Activated CD4-positive, alpha-beta T cell treated with anti-CD3 and anti-CD28 coated beads for 4 hours (primary cell): ENCODE measurements around the gene AHNAK2.

Experiments
- DNase-seq, 2 donors: peaks; one replicate each; pipeline ENCODE4 v3.0.0-alpha.2; 2020

The AHNAK2 gene

DNA sequence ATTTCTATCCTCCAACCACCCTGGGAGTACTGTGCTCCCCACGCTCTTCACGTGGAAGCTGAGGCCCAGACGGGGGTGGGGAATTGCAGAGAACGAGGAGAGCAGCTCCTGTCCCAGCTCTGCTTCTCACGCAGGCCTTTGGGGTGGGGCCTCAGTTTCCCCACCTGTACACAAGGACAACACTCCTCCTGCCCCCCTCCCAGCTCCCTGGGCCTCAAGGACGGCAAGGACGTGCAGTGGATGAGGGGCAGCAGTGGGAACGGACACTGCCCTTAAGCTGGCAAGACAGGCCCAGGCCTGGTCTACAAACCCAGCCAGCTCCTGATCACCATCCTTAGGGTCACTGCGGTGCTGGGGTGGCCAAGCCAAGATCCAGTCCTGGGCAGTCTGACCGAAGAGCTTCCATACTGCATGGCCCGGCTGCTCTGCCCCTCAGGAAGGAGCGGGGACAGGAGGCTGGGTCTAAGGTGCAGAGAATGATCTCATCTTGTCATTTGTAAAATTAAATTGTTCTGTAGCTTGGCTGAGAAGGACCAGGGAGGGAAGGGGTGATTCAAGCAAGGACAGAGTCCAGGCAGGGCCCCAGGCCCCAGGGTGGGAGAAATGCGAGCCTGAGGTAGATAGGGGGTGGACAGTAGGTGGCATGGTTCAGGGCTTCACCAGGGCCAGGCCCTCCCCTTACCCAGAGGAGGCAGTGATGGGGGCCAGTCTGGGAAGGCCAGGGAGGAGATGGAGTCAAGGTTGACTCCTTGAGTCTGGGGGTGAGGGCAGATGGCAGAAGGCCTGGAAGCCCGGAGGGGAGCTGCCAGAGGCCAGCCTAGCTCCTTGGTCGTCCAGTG, 6.1 kb upstream of the AHNAK2 start:
- DNase-seq, result no peak

DNA sequence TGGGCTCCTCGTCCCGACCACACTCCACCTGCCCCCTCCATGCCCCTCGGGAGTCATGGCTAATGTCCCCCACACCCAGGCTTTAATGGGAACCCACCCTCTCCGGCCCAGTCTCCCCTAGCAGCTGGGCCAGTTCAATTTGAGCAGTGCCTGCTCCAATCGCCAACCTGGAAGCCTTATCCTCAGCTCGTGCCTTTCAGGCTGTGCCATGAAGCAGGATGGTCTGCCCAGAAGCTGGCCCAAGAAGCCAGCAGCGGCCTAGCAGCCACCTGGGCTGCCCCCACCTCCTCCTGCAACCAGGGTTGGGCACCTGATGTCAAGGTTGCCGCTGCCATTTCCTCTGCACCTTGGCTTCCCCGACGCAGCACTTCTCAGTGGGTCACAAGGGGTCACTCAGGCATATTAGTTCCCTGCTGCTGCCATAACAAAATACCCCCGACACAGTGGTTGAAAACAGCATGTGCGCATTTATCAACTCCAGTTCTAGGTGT, 5.1 kb upstream of the AHNAK2 start:
- no peak for DNase-seq

DNA sequence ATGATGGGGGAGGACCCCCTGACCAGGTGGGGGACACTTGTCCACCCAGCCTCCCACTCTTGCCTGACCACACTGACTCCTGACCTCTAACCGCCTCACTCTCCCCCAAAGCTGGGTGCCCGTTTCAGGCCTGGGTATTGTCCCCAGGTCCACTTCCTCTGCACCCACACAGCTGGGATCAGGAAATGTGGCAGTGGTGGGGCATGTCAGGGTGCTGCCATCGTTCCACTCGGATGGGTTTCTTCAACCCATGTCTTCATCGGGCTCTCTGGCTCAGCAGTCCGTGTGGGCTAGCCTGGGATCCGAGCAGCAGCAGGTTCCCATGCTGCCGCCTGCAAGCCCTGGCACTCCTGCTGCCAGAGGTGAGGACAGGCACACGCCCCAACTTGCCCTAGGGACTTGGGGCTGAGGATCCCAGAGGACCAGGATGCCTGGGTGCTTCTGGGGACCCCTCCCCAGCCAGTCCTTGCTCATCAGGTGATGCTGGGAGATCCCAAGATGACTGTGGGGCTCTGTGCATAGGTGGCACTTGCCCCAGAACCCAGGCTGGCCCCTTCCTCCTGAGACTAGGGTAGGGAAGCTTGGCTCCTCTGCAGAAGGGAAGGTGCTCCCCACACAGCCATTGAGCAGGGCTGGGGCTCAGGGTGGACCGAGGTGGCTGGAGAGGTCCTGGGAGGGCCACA, 4.5 kb upstream of the AHNAK2 start:
- DNase-seq, result no peak

DNA sequence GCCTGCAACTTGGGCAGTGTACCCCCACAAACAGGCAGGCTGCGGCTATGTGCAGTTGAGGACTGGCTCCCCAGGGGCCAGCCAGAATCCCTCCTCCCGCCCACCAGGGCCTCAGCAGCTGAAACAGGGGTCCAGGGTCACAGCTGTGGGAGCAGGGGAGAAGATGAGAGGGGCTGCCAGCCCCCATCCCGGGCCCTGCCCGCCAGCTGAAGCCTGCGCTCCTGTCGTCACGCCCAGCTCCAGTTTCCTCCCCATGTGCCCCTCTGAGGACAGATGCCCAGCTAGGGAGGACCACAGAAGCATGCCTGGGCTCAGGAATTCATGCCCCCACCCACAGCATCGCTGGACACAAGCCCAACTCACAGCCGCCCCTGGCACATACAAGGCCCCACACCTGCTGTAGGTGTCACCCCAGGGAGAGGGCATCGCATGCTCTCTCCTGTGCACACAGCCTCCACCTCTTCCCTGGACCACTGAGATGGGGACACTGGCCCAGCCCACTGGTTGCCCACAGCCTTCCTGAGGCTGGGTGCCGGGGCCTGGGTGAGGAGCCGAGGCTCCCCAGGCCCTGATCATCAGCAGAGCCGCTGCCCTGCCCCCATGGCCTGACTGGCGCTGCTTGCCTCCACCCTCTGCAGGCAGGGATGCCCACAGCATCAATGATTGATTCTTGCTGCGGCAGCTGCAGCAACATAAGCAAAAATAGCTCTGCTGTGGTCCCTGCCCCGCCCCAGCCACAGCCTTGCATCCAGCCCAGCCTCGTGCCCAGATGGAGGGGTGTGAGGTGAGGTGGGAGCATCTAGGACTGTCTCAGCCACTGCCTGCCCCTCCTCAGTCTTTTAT, 3.7 kb upstream of the AHNAK2 start:
- DNase-seq, result no peak

DNA sequence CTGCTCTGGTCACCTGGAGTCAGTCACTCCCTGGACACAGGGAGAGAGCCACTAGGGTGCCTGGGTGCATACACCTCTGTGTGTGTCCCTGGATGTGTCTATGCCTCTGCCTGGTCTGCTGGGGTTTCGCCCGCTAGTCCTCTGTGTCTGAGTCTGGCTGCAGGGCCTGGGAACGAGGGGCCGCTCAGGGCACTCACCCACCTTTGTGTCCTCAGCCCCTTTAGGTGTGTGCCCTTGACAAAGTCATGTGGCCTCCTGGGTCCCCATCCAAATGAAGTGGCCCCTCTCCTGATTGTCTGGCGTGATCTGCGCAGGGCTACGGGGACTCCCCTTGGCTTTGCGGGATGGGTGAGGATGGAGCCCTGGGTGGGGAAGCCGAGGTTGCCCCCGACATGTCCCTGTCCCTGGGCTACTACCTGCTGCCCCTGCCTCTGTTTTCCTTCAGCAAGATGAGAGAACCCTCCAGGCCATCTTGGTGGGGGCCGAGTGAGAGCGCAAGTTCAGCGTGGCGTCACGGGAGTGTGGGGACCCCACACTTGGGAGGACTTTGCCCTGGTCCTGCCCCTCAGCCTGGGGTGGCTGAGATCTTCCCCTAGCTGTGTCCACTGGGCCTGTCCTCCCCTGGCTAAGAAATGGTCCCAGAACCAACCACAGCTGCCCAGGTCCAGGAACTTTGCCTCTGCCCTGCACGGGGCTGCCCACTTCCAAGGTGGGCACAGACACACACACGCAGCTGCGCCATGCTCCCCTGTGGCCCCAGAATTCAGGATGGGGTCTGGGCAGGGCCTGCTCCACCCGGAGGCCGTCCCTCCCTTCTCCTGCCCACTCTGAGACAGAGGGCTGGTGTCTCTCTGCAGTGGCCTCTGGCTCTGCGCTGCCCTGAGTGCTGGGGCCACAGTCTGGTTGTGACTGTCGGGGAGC, 2.7 kb upstream of the AHNAK2 start:
- DNase-seq, result no peak

DNA sequence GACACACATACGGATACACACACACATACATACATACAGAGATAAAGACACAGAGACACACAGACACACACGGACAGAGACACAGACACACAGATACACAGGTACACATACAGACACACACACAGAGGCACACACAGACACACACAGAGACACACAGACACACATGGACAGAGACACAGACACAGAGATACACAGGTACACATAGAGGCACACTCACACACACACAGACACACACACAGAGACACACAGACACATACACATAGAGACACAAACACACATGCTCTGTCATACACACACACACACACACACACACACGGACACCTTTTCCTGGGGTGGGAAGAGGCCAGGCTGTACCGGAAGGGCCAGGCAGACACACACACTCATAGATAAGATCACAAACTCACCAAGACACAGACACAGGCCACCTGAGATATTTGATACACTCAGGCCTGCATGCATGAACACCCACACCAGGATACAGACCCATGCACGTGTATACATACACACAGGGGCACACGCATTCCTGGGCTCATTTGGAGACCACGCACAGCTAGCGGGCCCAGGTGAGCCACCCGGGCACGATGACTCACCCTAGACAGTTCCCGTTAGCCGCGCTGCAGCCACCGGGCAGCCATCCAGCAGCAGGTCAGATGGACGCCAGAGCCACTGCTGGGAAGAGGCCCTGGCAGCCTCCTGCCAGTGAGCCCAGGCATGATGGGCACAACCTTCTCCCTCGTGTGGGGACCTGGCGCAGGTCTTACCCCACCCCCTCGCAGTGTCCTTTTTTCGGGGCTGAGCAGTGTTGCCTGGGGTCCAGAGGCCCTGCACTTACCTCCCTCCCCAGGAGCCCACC, 1.8 kb upstream of the AHNAK2 start:
- no peak for DNase-seq

DNA sequence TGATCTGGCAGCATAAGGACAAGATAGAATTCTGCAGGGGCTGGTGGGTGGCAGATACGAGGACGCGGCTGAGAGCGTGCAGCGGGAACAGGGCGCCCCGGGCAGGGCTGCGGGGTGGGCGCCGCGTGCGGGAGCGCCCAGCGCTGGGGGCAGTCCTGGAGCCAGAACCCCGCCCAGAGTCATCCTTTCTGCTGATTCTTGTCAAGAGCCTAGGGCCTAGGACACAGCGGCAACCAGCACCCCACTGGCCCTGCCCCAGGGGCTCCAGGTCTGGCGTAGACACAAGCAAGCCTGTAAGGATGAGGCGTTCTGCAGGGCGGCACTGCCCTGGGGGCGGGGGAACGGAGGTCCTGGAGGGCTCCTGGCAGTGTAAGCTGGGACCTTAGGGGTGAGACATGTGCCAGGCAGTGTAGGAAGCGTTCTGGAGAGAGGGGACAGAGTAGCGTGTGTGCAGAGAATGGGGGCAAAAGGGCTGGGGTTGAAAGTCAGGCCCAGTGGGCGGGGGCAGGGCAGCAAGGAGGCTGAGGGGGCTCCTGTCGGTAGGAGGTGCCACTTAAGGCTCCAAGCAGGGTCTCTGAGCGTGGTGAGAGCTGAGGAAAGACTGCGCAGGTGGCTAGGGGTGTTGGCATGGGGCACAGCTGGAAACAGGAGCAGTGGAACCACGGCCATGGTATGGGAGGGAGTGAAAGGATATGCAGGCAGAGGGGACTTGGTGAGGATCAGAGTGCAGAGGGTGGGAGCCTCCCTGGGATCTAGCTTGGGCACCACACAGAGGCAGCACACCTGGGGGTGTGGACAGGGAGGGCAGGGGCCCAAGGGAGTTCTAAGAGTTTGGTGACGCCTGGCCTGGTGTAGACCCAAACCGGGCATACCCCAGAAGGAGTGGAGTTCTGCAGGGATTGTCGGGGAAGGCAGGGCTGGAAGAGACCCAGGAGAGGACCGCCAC, 845 bp upstream of the AHNAK2 start:
- DNase-seq, result no peak

DNA sequence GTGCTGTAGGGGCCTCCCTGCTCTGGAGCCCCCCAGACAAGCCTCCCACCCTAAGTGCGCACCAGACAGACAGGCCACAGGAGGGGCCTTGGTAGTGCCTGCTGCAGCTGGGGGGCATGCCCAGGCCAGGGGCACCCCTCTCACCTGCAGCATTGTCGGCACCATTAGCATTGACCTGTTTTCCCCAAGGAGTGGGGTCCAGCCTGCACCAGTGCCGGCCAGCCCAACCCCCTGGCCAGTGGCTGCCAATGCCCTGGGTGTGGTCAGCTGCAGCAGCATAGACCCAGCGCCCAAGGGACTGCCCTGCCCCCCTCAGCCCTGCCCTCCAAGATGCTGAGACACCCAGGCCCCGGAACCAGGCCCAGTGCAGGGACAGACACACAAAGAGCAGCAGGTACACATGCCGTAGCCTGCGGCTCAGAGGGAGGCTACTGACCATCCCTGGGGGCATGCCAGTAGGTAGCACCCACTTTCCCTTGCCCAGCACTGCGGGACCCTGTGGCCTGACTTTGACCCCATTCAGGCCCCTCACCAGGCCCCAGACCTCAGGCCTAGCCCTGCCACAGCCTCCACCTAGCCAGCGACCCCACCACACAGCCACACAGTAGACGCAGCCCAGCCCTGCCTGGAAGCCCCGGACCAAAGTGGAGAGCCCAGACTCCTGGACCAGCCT, 1.0 kb downstream of the AHNAK2 start:
- DNase-seq, result no peak

DNA sequence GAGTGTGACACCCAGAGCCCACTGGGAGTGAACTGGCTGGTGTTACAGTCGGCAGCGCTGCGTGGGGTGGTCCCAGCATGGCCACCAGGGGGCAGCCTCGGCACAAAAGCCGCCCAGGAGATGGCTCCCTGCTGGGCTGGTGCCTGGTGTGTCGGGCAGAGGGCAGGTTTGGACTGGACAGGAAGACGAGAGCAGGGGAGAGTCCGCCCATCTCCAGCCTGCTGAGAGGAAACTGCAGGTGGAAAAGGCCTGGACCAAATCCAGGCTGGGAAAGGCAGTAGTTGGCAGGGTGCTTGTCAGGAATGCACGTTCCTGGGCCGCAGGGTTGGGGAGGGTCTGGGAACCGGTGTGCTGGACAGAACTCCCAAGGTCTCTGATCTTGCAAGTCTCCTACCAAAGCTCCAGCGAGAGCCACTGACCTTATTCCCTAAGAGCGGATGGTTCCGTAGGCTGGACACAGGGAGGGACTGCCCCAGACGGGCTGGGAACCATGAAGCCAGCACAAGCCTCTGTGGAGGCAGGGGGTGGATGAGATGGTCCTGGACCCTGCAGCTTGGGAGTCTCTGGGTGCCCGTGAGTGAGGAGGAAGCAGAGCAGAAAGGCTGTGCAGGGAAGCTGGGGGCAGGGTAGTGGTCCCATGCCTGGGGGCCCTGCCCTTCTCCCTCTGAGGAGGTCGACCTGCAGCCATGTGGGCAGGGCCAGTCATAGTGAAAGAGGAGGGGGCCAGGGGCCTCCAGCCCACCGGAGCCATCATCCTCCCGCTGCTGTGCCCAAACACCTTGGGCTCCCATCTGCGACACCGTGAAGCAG, 1.8 kb downstream of the AHNAK2 start:
- peak; percentile 83 to 87 for DNase-seq

DNA sequence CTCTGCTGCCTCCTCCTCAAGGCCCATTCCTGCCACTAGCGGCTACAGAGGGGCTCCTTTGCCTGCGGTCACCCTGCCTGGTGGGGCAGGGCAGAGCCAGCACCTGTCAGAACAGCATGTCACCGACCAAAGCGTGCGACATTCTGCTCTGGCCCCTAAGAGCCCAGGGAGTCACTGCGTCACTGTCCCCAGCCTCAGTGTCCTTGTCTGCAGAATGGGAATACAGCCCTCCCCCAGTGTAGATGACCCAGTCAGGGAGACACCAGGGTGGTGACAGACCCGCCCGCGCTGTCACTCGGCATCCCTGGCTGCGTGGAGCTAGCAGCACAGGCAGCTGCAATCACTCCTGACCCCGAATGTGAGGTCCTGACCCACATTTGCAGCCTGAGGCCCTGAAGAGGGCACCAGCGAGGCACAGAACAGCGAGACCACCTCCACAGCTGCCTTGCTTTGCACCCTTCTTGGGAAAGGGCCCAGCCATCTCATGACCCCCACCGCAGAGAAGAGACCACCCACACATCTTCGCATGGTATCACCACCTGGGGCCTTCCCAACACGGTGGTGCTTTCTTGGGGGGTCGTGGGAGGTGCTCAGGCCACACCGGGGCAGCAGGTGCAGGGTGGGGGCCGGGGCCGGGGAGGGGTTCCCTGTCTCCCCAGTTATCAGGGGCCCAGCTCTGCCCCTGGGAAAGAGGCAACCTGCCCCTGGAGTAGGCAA, 2.5 kb downstream of the AHNAK2 start:
- DNase-seq, result no peak

DNA sequence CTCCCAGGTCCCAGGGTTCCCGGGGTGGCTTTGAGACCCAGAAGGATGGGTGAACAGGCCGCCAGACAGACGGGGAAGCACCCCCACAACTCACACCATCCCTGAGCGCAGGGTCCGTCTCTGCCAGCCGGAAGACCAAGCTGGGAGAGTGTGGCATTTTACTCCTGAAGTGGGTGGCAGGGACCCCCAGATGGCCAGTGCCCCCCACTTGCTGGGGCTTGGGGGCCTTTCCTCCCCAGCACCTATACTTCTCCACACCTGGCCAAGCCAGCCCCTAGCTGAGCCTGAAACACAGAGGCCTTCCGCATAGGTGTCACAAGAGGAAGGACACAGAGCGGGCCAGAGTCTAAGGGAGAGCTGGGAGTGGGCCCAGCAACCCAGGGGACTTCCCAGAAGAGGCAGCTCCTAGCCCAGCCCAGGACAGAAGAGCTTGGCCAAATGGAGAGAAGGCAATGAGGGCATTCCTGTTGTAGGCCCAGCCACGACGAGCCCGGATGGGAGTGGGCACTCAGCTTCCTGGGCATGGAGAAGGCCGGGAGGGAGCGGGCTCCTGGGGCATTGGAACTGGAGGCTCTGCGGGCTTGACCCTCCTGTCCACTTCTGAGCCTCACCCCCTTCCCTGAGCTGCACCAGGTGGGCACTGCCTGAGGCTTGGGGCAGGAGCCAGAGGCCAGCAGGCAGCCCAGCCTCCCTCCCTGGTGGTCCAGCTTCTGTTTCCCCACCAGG, 3.3 kb downstream of the AHNAK2 start:
- DNase-seq, result no peak

DNA sequence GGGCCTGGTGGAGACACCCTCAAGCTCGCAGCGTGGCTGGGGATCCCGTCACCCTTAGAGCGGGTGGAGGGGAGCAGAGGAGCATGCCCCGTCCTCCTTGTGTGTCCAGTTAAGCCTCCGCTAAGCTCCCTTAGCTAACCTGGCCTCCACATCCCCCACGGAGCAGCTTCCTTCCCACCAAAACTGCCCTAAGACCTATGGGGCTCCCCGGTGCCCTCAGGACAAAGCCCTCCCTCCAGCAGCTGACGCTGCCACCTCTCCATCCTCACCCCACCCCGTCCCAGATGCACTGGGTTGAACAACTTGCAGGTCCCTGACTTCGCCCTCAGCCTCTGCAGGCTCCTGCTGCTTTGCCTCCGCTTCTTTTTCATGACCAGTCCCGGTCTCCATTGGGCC, 4.0 kb downstream of the AHNAK2 start:
- no peak for DNase-seq

DNA sequence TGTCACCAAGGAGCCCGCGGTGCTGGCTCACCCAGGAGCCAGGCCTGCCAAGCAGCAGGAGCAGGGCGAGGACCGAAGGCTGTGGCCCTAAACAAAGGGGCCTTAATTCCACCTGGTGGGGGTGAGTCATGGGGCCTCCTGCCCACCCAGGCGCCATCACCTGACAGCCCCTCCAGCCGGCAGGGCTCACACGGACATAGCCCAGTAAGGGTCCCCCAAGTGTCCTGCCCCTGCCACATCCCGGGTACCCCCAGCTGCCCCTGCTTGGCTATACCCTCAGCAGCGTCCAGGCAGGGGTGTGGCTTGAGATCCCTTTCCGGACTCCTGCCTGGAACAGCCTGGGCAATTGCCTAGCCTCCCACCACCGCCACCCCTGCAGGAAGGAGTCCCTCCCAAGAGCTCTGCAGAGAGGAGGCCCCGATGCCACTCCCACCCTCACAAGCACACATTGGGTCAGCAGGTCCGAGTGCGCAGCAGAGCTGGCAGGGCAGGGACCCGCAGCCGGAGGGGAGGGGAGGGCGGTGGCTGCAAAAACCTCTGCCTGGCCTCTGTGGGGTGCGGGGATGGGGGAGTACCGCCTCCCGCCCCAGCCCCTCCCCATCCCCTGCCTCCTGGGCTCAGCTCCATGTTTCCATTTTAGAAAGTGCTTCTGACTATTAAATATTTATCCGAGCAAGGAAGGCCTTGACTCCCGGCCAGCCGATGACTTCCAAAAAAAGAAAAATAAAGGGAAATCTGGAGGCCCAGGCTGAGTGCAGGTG, 4.6 kb downstream of the AHNAK2 start:
- no peak for DNase-seq

DNA sequence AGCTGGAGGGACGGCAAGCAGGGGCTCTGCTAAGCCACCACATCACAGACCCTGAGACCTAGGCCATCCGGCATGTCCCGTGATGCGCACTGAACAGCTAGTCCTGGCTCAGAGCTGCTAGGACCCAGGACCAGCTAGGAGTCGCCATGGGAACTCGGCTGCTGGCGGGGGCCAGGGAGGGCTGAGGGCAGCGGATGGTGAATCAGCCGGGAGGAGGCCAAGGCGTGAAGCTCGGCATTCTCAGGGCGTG, 5.1 kb downstream of the AHNAK2 start:
- no peak for DNase-seq

DNA sequence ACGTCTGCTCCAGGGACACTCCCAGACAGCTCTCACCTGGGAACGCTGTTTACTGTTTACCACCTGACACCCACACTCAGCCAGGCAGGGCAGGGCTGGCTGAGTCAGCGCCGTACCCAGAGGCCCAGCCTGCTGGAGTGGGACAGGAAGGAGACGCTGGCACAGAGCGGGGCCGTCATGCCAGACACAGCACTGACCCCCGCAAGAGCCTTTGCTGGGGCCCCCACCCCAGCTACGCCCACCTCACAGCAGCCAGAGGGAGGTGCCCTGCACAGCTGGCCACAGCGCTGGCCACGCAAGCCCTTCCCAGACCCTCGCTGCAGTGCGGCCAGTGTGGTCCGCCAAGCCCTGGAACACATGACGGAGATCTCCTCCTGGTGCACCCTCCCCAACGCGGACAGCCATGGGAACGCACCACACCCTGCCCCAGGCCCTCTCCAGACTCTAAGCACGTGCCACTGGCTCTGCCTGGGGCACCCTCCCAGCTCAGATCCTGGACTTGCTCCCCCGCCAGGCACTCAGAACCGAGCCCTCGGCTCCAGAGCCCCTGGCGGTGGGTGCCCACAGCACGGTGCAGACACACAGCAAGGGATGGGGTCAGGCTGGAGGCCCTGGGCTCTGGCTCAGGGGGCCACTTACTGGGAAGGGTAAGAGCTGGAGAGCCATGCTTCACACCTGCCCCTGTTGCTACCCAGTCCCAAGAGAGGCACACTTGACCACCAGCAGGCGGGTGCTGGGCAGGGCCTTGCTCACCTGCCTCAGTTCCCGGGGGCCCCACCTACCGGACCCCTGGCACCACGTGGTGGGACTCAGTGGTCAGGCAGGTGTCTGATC, 5.7 kb downstream of the AHNAK2 start:
- DNase-seq, result no peak
